Measurements from ENCODE around the gene GOLT1B. TPM values are rescaled to one million over a fixed set of nuclear protein-coding genes. Genes with fewer than 3 reads are reported as not detected.
A peak's percentile ranks its signal among the peaks of the same experiment; 100 is the strongest.

Gene GOLT1B
- total and polyA plus RNA-seq, 9 of the 15 experiments (the other 6 are each of a cell fraction or from before 2014, with no cell fraction given) = 9.4 to 66.1 (median 26.7) TPM

DNA sequence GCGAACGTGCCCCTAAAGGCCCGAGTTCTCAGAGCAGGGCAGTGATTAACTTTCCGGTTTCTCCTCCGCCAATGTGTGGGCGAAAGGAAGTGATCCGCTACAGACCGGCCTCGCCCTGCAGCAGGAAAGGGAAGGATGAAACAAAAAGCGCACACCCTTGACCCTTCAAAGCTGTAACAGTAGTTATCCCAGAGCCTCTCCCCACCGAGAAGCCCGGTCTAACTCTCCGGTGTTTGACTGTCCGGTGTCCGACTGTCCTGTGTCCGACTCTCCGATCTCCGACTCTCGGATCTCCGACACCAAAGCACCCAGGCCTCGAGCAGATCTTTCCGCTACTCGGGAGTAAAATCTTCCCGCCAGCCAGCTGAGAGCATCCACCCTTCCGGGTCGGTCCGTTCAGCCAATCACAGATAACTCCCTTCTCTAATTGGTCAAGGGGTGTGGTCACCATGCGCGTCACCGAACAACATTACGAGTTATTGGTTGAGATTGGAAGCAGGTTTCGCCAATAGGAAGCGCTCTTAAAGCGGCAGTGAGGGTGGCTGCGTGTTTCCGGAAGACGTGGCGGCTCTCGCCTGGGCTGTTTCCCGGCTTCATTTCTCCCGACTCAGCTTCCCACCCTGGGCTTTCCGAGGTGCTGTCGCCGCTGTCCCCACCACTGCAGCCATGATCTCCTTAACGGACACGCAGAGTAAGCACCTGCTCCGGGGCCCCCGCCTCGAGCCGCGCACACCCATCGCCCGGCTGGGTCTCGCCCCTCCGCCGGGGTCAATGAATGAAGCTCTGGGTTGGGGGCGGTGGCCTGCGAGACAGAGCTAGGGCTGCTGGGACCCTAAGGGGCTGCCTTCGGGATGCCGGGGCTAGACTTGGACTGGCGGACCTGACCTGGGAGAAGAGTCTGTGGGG, at the start of gene GOLT1B, which contains the start of gene RECQL (continued):
- TF ChIP-seq TCF3 (CRISPR knock-in tag; IDR thresholded peaks at IDR 0.05) (no peak), STAT5A (IDR thresholded peaks at IDR 0.05; ENCODE audit: borderline replicate concordance, low read length) (no peak), ZNF384 (IDR thresholded peaks at IDR 0.05; ENCODE audit: low read depth, low read length) (no peak), HNRNPL (IDR thresholded peaks at IDR 0.05; ENCODE audit: low read depth, low read length) (no peak), RFX1 (IDR thresholded peaks at IDR 0.05) (peak; percentile 33; the same call in 1 of the 2 replicates), SAFB (IDR thresholded peaks at IDR 0.05; ENCODE audit: borderline replicate concordance, low read depth, low read length) (no peak), ZNF134 (CRISPR knock-in tag; conservative IDR thresholded peaks at IDR 0.05) (no peak), CSDE1 (IDR thresholded peaks at IDR 0.05) (no peak), PHF21A (IDR thresholded peaks at IDR 0.05; ENCODE audit: borderline replicate concordance, low read depth) (no peak), RAD21 (CRISPR knock-in tag; conservative IDR thresholded peaks at IDR 0.05 in 1 of 2, IDR thresholded peaks at IDR 0.05 in 1 of 2) (no peak), KLF1 (tag; IDR thresholded peaks at IDR 0.05) (peak; percentile 88), HEY1 (CRISPR knock-in tag; IDR thresholded peaks at IDR 0.05; ENCODE audit: borderline replicate concordance) (no peak), ZC3H11A (IDR thresholded peaks at IDR 0.05; ENCODE audit: low read depth, low read length) (no peak), MECOM (CRISPR knock-in tag; IDR thresholded peaks at IDR 0.05) (no peak), ZNF589 (CRISPR knock-in tag; IDR thresholded peaks at IDR 0.05; ENCODE audit: low read depth) (no peak)
- TF ChIP-seq, protein P1, sequence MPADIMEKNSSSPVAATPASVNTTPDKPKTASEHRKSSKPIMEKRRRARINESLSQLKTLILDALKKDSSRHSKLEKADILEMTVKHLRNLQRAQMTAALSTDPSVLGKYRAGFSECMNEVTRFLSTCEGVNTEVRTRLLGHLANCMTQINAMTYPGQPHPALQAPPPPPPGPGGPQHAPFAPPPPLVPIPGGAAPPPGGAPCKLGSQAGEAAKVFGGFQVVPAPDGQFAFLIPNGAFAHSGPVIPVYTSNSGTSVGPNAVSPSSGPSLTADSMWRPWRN (IDR thresholded peaks at IDR 0.05; ENCODE audit: low read depth) = no peak
- TF ChIP-seq, protein P2, sequence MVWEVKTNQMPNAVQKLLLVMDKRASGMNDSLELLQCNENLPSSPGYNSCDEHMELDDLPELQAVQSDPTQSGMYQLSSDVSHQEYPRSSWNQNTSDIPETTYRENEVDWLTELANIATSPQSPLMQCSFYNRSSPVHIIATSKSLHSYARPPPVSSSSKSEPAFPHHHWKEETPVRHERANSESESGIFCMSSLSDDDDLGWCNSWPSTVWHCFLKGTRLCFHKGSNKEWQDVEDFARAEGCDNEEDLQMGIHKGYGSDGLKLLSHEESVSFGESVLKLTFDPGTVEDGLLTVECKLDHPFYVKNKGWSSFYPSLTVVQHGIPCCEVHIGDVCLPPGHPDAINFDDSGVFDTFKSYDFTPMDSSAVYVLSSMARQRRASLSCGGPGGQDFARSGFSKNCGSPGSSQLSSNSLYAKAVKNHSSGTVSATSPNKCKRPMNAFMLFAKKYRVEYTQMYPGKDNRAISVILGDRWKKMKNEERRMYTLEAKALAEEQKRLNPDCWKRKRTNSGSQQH (CRISPR knock-in tag; IDR thresholded peaks at IDR 0.05) = 0 out of 2 replicates have a peak, but pooled peaks have one; percentile 27
- TF ChIP-seq, protein P3, sequence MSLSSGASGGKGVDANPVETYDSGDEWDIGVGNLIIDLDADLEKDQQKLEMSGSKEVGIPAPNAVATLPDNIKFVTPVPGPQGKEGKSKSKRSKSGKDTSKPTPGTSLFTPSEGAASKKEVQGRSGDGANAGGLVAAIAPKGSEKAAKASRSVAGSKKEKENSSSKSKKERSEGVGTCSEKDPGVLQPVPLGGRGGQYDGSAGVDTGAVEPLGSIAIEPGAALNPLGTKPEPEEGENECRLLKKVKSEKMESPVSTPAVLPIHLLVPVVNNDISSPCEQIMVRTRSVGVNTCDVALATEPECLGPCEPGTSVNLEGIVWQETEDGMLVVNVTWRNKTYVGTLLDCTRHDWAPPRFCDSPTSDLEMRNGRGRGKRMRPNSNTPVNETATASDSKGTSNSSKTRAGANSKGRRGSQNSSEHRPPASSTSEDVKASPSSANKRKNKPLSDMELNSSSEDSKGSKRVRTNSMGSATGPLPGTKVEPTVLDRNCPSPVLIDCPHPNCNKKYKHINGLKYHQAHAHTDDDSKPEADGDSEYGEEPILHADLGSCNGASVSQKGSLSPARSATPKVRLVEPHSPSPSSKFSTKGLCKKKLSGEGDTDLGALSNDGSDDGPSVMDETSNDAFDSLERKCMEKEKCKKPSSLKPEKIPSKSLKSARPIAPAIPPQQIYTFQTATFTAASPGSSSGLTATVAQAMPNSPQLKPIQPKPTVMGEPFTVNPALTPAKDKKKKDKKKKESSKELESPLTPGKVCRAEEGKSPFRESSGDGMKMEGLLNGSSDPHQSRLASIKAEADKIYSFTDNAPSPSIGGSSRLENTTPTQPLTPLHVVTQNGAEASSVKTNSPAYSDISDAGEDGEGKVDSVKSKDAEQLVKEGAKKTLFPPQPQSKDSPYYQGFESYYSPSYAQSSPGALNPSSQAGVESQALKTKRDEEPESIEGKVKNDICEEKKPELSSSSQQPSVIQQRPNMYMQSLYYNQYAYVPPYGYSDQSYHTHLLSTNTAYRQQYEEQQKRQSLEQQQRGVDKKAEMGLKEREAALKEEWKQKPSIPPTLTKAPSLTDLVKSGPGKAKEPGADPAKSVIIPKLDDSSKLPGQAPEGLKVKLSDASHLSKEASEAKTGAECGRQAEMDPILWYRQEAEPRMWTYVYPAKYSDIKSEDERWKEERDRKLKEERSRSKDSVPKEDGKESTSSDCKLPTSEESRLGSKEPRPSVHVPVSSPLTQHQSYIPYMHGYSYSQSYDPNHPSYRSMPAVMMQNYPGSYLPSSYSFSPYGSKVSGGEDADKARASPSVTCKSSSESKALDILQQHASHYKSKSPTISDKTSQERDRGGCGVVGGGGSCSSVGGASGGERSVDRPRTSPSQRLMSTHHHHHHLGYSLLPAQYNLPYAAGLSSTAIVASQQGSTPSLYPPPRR (CRISPR knock-in tag; IDR thresholded peaks at IDR 0.05; ENCODE audit: borderline replicate concordance) = no peak
- TF ChIP-seq, protein P4, sequence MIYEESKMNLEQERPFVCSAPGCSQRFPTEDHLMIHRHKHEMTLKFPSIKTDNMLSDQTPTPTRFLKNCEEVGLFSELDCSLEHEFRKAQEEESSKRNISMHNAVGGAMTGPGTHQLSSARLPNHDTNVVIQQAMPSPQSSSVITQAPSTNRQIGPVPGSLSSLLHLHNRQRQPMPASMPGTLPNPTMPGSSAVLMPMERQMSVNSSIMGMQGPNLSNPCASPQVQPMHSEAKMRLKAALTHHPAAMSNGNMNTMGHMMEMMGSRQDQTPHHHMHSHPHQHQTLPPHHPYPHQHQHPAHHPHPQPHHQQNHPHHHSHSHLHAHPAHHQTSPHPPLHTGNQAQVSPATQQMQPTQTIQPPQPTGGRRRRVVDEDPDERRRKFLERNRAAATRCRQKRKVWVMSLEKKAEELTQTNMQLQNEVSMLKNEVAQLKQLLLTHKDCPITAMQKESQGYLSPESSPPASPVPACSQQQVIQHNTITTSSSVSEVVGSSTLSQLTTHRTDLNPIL (CRISPR knock-in tag; IDR thresholded peaks at IDR 0.05) = no peak

Data from K562 (cell line).